HepG2 (cell line): ENCODE results near the gene FAM171A2. TPM values are rescaled to one million over a fixed set of nuclear protein-coding genes. Genes with fewer than 3 reads are reported as not detected.

Source experiments
- ARNTL ChIP-seq: sonication (generic); formaldehyde crosslinking; IDR thresholded peaks from 2 replicates; pipeline ENCODE4 v1.4.0; 2020; ENCODE audit warnings: mild to moderate bottlenecking, missing genetic modification reagents
- HNRNPLL ChIP-seq: fragments of 200-400 bp; formaldehyde crosslinking; IDR thresholded peaks from 2 replicates; pipeline ENCODE4 v1.6.1; 2017; ENCODE audit warnings: mild to moderate bottlenecking, low read depth, low read length; ENCODE audit not compliant: poor library complexity, severe bottlenecking
- ISL2 ChIP-seq: sonication (generic); formaldehyde crosslinking; IDR thresholded peaks from 2 replicates; pipeline ENCODE4 v1.5.0; 2020; ENCODE audit warnings: missing genetic modification reagents
- JUND ChIP-seq: sonication (generic); formaldehyde crosslinking; IDR thresholded peaks from 2 replicates; pipeline ENCODE4 v1.8.0; 2022; ENCODE audit warnings: mild to moderate bottlenecking, missing genetic modification reagents
- KLF6 ChIP-seq: IDR thresholded peaks from 2 replicates; pipeline ENCODE4 v1.8.0; 2016; ENCODE audit warnings: missing biosample characterization, missing genetic modification reagents
- NONO ChIP-seq, 2 experiments: fragments of 450-650 bp in 1 of 2; sonication (generic) in 1 of 2; formaldehyde crosslinking in 1 of 2; IDR thresholded peaks in 1 of 2; conservative IDR thresholded peaks in 1 of 2; 2 replicates each; pipeline versions ENCODE4 v1.6.1 to v1.8.0; 2017 to 2022; ENCODE audit warnings: mild to moderate bottlenecking in 1 of 2, missing genetic modification reagents in 1 of 2, moderate library complexity in 1 of 2
- PHF5A ChIP-seq: IDR thresholded peaks from one replicate; pipeline ENCODE4 v1.6.1; 2018; ENCODE audit warnings: low read depth, missing genetic modification reagents; ENCODE audit not compliant: unreplicated experiment
- PRMT3 ChIP-seq: sonication (generic); formaldehyde crosslinking; IDR thresholded peaks from 2 replicates; pipeline ENCODE4 v1.8.1; 2022; ENCODE audit warnings: low read depth, mild to moderate bottlenecking, moderate library complexity, missing genetic modification reagents, borderline replicate concordance
- SAFB2 ChIP-seq: sonication (generic); formaldehyde crosslinking; IDR thresholded peaks from 2 replicates; pipeline ENCODE4 v1.5.1; 2020; ENCODE audit warnings: missing genetic modification reagents, low read depth, mild to moderate bottlenecking, borderline replicate concordance
- SMAD3 ChIP-seq: sonication (generic); formaldehyde crosslinking; IDR thresholded peaks from 2 replicates; pipeline ENCODE4 v1.4.0; 2020; ENCODE audit warnings: missing genetic modification reagents
- STAG1 ChIP-seq: sonication (generic); formaldehyde crosslinking; IDR thresholded peaks from 2 replicates; pipeline ENCODE4 v1.4.0; 2020; ENCODE audit warnings: missing genetic modification reagents
- TMF1 ChIP-seq: sonication (generic); formaldehyde crosslinking; IDR thresholded peaks from 2 replicates; pipeline ENCODE4 v1.8.1; 2022; ENCODE audit warnings: low read depth, missing genetic modification reagents
- ZBTB7A ChIP-seq: sonication (generic); formaldehyde crosslinking; IDR thresholded peaks from 2 replicates; pipeline ENCODE4 v1.8.0; 2022; ENCODE audit warnings: mild to moderate bottlenecking, missing genetic modification reagents
- ZFP82 ChIP-seq: sonication (generic); formaldehyde crosslinking; IDR thresholded peaks from 2 replicates; pipeline ENCODE4 v1.5.1; 2020; ENCODE audit warnings: mild to moderate bottlenecking, missing genetic modification reagents, borderline replicate concordance
- ZNF382 ChIP-seq: sonication (generic); formaldehyde crosslinking; IDR thresholded peaks from 2 replicates; pipeline ENCODE4 v1.5.0; 2020; ENCODE audit warnings: missing genetic modification reagents, mild to moderate bottlenecking, borderline replicate concordance
- ZSCAN31 ChIP-seq: sonication (generic); formaldehyde crosslinking; IDR thresholded peaks from 2 replicates; pipeline ENCODE4 v1.5.0; 2020; ENCODE audit warnings: low read depth, mild to moderate bottlenecking, missing genetic modification reagents
- polyA plus RNA-seq, 8 experiments: library from polyadenylated mRNA; depleted of rRNA in 3 of 8; stranded (reverse) in 7 of 8; unstranded in 1 of 8; fragments of >200 nt; fragmentation: Illumina TruSeq in 4 of 8; extraction: Trizol in 4 of 8; gene quantifications; 2 replicates each; pipeline versions ENCODE4 v1.2.1 to v1.2.3, GENCODE V29; 2011 to 2016; ENCODE audit warnings: low read depth in 4 of 8, missing spikeins in 1 of 8, mixed read lengths in 1 of 8; ENCODE audit not compliant: insufficient read depth in 1 of 8
- total RNA-seq, 5 experiments: library from RNA; depleted of rRNA; stranded (reverse); fragments of >200 nt; fragmentation: Illumina TruSeq; extraction: Trizol; gene quantifications; 2 replicates each; pipeline ENCODE4 v1.2.3, GENCODE V29; 2016; ENCODE audit warnings: low read depth in 1 of 5
- TF ChIP-seq, protein P1 (sequence below): IDR thresholded peaks from 2 replicates; pipeline ENCODE4 v1.6.1; 2016
- TF ChIP-seq, protein P2 (sequence below): sonication (generic); formaldehyde crosslinking; IDR thresholded peaks from 2 replicates; pipeline ENCODE4 v1.4.0; 2020; ENCODE audit warnings: missing genetic modification reagents
- TF ChIP-seq, protein P3 (sequence below): sonication (generic); formaldehyde crosslinking; IDR thresholded peaks from 2 replicates; pipeline ENCODE4 v1.5.0; 2020; ENCODE audit warnings: missing genetic modification reagents
- TF ChIP-seq, protein P4 (sequence below): IDR thresholded peaks from 2 replicates; pipeline ENCODE4 v1.6.1; 2016; ENCODE audit warnings: missing genetic modification reagents, missing compliant biosample characterization
- TF ChIP-seq, protein P5 (sequence below): sonication (generic); formaldehyde crosslinking; IDR thresholded peaks from 2 replicates; pipeline ENCODE4 v1.9.0; 2022; ENCODE audit warnings: low read depth, missing genetic modification reagents

The FAM171A2 gene
- total and polyA plus RNA-seq, 2 of the 13 experiments (the other 11 are each of a cell fraction or from before 2014, with no cell fraction given), result 1.8 to 3.6 TPM

DNA sequence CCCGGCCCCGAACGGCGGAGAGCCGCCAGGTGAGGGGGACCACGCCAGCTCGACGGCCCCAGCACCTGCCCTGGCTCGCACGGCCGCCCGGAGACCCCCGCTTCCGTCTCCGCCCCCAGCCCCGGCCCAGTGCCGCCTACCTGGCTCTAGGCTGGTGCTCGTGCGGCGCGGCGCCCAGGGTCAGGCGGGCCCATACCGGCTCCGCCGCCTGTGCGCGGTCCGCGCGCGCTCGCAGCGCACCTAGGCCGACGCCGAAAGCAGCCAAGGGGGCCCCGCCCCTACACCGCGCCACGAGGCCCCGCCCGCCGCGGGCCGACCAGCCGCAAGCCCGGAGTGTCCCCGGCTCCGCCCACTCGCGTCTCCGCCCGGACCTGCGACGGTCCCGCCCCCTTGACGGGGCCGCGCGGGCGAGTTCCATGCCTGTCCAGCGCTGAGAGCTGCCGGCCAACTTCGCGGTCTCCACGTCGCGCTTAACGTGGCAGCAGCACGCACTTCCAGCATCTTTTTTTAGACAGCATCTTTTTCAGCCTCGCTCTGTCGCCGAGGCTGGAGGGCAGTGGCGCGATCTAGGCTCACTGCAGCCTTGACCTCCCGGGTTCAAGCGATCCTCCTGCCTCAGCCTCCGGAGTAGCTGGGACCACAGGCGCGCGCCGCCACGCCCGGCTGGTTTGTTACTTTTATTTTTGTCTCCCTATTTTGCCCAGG, 38.9 kb downstream of the FAM171A2 start, which contains the start of gene SLC25A39 (continued):
- TF ChIP-seq NONO (IDR thresholded peaks at IDR 0.05) (no peak), NONO (CRISPR knock-in tag; conservative IDR thresholded peaks at IDR 0.05) (peak; percentile 34; the same call in 1 of the 2 replicates), ZFP82 (CRISPR knock-in tag) (peak; percentile 63; the same call in 1 of the 2 replicates), PHF5A (no peak), ZNF382 (CRISPR knock-in tag) (no peak), PRMT3 (CRISPR knock-in tag) (peak; percentile 78; the same call in 1 of the 2 replicates), ISL2 (CRISPR knock-in tag) (peak; percentile 10; the same call in 1 of the 2 replicates), TMF1 (CRISPR knock-in tag) (peak; percentile 91; the same call in 1 of the 2 replicates), JUND (CRISPR knock-in tag) (0 out of 2 replicates have a peak, but pooled peaks have one; percentile 14), HNRNPLL (peak; percentile 91), SAFB2 (peak; percentile 44; the same call in 1 of the 2 replicates), STAG1 (CRISPR knock-in tag) (no peak; the same call in 1 of the 2 replicates), ARNTL (CRISPR knock-in tag) (peak; percentile 93), KLF6 (CRISPR knock-in tag) (peak; percentile 86), ZBTB7A (CRISPR knock-in tag) (peak; percentile 41; the same call in 1 of the 2 replicates), SMAD3 (CRISPR knock-in tag) (no peak), ZSCAN31 (CRISPR knock-in tag) (peak; percentile 97)
- TF ChIP-seq, protein P1, sequence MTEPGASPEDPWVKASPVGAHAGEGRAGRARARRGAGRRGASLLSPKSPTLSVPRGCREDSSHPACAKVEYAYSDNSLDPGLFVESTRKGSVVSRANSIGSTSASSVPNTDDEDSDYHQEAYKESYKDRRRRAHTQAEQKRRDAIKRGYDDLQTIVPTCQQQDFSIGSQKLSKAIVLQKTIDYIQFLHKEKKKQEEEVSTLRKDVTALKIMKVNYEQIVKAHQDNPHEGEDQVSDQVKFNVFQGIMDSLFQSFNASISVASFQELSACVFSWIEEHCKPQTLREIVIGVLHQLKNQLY (CRISPR knock-in tag), result peak; percentile 27; the same call in 1 of the 2 replicates
- TF ChIP-seq, protein P2, sequence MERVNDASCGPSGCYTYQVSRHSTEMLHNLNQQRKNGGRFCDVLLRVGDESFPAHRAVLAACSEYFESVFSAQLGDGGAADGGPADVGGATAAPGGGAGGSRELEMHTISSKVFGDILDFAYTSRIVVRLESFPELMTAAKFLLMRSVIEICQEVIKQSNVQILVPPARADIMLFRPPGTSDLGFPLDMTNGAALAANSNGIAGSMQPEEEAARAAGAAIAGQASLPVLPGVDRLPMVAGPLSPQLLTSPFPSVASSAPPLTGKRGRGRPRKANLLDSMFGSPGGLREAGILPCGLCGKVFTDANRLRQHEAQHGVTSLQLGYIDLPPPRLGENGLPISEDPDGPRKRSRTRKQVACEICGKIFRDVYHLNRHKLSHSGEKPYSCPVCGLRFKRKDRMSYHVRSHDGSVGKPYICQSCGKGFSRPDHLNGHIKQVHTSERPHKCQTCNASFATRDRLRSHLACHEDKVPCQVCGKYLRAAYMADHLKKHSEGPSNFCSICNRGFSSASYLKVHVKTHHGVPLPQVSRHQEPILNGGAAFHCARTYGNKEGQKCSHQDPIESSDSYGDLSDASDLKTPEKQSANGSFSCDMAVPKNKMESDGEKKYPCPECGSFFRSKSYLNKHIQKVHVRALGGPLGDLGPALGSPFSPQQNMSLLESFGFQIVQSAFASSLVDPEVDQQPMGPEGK (CRISPR knock-in tag), result peak; percentile 82
- TF ChIP-seq, protein P3, sequence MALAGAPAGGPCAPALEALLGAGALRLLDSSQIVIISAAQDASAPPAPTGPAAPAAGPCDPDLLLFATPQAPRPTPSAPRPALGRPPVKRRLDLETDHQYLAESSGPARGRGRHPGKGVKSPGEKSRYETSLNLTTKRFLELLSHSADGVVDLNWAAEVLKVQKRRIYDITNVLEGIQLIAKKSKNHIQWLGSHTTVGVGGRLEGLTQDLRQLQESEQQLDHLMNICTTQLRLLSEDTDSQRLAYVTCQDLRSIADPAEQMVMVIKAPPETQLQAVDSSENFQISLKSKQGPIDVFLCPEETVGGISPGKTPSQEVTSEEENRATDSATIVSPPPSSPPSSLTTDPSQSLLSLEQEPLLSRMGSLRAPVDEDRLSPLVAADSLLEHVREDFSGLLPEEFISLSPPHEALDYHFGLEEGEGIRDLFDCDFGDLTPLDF, result no peak
- TF ChIP-seq, protein P4, sequence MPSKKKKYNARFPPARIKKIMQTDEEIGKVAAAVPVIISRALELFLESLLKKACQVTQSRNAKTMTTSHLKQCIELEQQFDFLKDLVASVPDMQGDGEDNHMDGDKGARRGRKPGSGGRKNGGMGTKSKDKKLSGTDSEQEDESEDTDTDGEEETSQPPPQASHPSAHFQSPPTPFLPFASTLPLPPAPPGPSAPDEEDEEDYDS (CRISPR knock-in tag), result no peak; the same call in 1 of the 2 replicates
- TF ChIP-seq, protein P5, sequence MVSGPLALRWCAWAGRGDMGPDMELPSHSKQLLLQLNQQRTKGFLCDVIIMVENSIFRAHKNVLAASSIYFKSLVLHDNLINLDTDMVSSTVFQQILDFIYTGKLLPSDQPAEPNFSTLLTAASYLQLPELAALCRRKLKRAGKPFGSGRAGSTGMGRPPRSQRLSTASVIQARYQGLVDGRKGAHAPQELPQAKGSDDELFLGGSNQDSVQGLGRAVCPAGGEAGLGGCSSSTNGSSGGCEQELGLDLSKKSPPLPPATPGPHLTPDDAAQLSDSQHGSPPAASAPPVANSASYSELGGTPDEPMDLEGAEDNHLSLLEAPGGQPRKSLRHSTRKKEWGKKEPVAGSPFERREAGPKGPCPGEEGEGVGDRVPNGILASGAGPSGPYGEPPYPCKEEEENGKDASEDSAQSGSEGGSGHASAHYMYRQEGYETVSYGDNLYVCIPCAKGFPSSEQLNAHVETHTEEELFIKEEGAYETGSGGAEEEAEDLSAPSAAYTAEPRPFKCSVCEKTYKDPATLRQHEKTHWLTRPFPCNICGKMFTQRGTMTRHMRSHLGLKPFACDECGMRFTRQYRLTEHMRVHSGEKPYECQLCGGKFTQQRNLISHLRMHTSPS, result 0 out of 2 replicates have a peak, but pooled peaks have one; percentile 7
